Stimulated activated CD4-positive, alpha-beta T cell treated with anti-CD3 and anti-CD28 coated beads, Interleukin-4, amount 100 ng/mL, for 48 hours (primary cell): ENCODE data around the gene MISP3.
"Not testable (repeated sequence)": the region's sequence is repeated elsewhere in the genome, so short reads cannot be mapped to it uniquely, and the experiment has no call there.

Experiments used
- DNase-seq, 2 donors: peaks; one replicate each; pipeline ENCODE4 v3.0.0-alpha.2; 2020; ENCODE audit warnings: low read depth in 2 of 2

MISP3 gene

DNA sequence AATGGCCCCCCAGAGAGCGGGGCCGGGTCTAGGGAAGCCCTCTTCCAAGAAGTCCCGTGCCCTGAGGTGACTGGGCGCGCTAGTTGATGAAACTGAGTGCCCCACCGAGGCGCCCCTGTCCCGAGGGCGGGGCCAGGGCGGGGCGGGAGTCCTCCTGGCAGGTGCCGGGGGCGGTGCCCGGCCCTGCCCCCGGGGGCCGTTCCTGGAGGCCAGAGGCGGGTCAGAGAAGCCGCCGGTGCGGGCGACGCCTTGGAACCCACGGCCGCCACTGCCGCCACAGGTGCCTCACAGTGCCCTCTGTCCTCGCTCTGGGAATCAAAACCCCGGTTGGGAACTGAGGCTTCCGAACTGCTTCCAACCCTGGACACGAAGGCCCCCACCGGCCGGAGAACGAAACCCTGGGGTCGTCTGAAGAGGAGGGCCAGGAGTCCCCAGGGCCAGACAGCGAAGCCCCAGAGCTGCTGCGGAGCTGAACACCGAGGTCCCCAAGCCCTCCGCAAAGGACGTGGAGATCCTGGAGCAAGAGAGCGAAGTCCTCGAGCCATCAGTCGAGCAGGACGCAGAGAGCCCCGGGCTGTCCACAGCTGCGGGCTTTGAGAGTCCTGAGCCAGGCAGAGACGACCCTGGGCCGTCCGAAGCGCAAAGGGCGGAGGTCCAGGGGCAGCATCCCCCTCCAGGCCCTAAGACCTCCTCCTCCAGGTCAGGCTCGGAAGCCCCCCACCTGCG, at the start of gene MISP3:
Gene MISP3, plus strand, starts transcription at position 252 of the 726 bp plus-strand sequence. CDS start 524 bp downstream, outside the sequence.
- no peak for DNase-seq

DNA sequence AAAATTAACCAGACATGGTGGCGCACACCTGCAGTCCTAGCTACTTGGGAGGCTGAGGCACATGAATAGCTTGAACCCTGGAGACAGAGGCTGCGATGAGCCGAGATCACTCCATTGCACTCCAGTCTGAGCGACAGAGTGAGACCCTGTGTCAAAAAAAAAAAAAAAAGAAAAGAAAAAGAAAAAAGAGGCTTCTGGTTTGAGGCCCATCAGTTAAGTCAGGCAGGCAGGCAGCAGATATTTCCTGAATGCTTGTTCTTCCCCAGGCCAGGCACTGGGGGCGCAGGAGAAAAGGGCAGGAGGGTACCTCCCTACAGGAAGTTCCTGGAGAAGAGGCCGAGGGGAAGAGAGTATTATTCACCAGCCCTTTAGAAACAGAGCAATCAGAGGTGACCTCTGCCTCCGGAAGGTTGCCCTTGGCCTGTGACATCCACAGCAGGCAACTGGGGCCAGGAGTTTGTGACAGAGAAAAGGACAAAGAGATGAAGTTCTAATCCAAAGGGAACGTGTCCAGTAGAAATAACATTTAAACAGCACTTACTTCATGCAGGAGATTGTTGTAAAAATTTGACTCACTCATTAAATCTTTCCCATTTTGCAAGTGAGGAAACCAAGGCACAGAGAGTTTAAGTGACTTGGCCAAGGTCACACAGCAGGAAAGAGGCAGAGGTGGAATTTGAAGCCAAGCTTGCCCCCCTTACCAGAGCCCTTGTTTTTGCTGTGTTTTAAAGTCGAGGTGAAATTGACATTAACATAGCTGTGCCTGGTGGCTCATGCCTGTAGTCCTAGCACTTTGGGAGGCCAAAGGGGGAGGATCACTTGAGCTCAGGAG, 49.0 kb upstream of the MISP3 start:
- DNase-seq = no peak

DNA sequence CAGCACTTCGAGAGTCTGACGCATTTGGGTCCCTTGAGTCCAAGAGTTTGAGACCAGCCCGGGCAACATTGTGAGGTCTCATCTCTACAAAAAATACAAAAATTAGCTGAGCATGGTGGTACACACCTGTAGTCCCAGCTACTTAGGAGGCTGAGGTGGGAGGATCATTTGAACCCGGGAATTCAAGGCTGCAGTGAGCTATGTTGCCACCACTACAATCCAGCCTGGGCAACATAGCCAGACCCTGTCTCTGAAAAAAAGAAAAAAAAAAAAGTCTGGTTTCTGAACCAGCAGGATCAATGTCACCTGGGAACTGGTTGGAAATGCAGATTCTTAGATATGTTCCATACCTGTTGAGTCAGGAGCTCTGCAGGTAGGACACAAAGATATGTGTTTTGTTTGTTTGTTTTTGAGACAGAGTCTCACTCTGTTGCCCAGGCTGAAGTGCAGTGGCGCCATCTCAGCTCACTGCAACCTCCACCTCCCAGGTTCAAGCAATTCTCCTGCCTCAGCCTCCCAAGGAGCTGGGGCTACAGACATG, 45.9 kb upstream of the MISP3 start:
- not testable (repeated sequence) for DNase-seq

DNA sequence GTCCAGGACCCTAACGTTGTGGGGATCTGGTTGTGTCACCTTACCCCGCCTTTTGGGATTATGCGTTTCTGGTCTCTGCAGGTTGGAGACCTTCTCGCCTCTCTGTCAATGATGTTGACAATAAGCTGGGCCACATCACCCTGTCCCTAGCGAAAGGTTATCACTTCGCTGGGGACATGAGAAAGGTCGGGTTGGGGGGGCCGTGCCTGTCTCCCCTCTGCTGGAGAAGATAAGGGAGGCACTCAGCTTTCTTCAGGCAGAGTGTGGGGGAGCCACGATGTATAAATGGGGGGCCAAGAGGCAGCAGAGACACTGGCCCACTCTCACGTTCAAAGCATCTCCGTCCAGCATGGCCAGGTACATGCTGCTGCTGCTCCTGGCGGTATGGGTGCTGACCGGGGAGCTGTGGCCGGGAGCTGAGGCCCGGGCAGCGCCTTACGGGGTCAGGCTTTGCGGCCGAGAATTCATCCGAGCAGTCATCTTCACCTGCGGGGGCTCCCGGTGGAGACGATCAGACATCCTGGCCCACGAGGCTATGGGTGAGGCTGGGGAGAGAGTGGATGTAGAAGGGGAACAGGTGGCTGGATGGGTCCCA, 44.6 kb upstream of the MISP3 start, which contains the start of gene RLN3:
Gene RLN3, plus strand, starts transcription at position 293 of the 595 bp plus-strand sequence. Its CDS starts 57 bp downstream, at position 350.
- no peak for DNase-seq

DNA sequence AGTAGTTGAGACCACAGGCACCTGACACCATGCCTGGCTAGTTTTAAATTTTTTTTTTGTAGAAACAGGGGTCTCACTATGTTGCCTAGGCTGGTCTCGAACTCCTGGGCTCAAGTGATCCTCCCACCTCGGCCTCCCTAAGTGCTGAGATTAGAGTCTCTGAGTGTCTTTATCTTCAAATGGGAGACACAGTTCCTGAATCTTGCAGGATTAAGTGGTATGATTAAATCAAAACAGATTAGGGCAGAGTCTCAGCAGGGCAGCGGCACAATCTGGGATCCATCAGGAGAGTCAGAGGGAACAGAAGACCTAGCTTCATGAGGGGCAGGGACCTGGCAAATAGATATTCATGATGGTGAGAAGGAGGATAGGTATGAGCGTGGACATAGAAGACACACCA, 43.7 kb upstream of the MISP3 start:
- DNase-seq = no peak

DNA sequence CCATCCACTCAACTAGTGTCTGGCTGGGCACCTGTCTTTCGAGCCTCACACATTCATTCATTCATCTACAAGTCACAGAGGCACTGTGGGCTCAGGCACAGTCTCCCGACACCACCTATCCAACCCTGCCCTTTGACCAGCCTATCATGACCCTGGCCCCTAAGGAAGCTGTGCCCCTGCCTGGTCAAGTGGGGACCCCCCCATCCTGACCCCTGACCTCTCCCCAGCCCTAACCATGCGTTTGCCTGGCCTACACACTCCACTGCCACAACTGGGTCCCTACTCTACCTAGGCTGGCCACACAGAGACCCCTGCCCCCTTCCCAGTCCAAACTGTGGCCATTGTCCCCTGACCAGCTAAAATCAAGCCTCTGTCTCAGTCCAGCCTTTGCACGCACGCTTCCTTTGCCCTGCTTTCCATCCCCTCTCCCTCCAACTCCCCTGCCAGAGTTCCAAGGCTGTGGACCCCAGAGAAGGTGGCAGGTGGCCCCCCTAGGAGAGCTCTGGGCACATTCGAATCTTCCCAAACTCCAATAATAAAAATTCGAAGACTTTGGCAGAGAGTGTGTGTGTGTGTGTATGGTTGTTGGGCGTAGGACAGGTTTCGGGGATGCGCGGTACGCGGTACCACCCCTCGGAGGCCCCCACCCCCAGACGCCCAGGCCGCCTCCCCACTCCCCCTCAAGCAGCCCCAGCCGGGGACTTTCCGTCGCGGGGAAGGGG, 41.4 kb upstream of the MISP3 start:
- no peak for DNase-seq

DNA sequence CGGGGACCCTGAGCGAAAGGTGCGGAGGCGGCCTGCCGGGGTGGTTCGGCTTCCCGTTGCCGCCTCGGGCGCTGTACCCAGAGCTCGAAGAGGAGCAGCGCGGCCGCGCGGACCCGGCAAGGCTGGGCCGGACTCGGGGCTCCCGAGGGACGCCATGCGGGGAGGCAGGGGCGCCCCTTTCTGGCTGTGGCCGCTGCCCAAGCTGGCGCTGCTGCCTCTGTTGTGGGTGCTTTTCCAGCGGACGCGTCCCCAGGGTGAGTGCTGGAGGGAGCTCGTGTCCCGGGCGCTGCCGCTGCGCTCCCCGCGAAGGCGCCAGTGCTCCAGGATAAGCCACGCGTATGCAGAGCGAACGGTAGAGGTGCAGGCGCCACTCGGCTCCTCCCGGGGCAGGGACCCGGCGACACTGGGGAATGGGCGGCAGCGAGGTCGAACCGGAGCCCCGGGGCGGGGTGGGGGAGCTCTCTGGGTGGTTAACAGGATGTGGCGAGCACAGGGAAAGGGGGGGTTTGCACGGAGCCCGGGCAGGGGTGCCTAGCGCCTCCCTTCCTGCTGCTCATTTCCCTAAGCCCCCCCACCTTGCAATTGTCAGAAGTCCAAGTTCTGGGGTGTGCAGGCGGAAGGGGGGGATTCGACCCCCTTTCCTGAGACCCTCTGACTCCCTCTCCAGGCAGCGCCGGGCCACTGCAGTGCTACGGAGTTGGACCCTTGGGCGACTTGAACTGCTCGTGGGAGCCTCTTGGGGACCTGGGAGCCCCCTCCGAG, 40.7 kb upstream of the MISP3 start, which contains the start of gene IL27RA:
Gene IL27RA, plus strand, starts transcription at position 44 of the 762 bp plus-strand sequence. Its CDS starts 111 bp downstream, at position 155.
- DNase-seq = peak; percentile 58 to 66

DNA sequence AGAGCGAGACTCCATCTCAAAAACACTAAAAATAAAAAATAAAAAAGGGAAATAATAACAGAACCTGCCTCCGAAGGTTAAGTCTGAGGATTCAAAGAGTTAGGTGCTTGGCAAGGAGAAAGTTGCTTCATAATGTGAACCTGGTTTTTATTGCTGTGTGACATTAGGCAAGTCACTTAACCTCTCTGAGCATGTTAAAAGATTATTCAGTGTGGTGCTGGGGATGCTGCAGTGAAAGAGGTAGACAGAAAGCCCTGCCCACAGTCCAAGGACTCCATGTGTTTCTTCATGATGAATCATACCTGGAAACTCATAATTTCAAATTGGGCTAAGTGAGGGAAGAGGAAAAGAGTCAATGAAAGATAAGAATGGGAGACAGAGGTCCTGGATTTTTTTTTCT, 38.6 kb upstream of the MISP3 start:
- no peak for DNase-seq

DNA sequence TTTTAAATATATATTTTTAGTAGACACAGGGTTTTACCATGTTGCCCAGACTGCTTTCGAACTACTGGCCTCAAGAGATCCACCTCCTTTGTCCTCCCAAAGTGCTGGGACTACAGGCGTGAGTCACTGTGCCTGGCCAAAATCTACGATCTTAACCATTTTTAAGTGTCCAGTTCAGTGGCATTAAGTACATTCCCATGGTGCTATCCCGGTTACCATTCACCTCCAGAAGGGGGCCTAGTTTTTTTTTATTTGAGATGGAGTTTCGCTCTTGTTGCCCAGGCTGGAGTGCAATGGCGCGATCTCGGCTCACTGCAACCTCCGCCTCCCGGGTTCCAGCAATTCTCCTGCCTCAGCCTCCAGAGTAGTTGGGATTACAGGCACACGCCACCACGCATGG, 37.4 kb upstream of the MISP3 start:
- DNase-seq = not testable (repeated sequence)

DNA sequence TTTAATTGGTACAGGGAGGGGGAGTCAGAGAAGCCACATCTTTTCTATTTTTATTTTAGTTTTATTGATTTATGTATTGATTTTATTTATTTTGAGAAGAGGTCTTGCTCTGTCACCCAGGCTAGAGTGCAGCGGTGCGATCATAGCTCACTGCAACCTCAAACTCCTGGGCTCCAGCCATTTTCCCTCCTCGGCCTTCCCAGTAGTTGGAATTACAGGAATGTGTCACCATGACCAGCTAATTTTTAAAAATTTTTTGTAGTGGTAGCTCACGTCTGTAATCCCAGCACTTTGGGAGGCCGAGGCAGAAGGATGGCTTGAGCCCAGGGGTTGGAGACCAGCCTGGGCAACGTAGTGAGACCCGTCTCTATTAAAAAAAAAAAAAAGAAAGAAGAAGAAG, 36.9 kb upstream of the MISP3 start:
- no peak for DNase-seq

DNA sequence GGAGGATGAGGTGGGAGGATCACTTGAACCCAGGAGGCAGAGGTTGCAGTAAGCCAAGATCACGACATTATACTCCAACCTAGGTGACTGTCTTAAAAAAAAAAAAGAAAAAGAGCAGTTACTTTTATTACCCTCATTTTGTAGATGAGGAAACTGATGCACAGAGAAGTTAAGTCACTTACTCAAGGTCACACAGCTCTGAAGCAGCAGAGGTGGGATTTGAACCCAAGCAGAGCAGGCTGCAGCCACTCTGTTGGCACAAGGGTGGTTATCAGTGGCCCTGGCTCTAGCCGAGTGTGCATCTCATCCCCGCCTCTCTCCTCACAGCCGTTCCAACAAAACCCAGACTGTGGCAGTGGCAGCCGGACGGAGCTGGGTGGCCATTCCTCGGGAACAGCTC, 33.4 kb upstream of the MISP3 start:
- DNase-seq = no peak

DNA sequence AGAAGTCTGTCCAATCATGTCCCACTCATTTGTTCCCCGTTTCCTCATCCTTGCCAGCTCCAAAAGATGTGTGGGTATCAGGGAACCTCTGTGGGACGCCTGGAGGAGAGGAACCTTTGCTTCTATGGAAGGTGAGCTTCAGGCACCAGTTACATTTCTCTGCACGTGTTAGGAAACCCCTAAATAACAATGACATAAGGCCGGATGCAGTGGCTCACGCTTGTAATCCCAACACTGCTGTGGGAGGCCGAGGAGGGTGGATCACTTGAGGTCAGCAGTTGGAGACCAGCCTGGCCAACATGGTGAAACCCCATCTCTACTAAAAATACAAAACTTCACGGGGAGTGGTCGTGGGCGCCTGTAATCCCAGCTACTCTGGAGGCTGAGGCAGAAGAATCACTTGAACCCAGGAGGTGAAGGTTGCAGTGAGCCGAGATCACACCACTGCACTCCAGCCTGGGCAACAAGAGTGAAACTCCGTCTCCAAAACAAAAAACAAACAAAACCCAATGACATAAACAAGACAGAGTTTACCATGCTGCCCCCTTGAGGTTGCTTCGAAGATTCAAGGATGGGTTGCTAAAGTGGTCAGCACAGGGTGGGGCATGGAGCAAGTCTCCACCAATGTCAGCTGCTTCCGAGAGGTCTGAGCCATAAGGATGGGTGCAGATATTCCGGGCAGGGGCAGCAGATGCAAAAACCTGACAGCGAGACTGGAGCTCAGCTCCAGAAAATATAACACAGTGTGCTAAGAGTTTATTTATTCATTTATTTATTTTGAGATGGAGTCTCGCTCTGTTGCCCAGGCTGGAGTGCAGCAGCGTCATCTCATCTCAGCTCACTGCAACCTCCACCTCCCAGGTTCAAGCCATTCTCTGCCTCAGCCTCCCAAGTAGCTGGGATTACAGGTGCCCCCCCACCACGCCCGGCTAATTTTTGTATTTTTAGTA, 29.7 kb upstream of the MISP3 start:
- DNase-seq = not testable (repeated sequence)

DNA sequence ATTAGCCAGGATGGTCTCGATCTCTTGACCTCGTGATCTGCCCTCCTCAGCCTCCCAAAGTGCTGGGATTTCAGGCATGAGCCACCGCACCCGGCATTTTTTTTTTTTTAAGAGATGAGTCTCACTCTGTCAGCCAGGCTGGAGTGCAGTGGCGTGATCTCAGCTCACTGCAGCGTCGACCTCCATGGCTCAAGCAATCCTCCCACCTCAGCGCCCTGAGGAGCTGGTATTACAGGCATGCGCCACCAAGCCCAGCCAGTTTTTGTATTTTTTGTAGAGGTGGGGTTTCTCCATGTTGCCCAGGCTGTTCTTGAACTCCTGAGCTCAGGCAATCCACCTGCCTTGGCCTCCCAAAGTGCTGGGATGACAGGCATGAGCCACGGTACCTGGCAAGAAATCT, 24.7 kb upstream of the MISP3 start:
- DNase-seq = not testable (repeated sequence)

DNA sequence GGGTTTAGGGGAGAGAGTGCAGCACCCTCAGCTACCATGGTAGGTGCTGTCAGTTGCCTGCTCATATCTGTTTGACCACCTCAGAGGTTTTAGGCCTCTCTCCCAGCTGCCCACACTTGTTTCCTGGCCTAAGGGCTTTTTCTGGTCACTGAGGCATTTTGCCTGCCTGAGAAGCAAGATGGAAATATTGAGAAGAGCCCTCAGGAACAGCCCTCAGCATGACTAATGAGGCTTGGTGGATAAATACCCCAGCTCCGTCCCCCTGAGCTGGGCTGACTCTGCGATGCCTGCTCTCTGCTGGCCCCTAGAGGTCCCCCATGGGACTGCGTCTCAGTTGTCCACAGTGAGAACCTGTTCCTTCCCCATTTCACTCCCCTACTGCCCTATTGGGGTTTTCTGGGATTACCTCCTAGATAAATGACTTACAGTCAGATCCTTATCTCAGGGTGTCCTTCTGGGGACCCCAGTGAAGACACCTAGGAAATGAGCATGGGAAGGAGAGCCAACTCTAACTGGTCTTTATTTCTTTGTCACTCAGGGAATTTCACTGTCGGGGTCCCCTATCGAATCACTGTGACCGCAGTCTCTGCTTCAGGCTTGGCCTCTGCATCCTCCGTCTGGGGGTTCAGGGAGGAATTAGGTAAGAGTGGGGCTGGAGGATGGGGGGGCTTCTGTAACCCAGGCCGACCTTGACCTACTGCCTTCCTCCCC, 24.0 kb upstream of the MISP3 start:
- peak; percentile 62 to 79 for DNase-seq

DNA sequence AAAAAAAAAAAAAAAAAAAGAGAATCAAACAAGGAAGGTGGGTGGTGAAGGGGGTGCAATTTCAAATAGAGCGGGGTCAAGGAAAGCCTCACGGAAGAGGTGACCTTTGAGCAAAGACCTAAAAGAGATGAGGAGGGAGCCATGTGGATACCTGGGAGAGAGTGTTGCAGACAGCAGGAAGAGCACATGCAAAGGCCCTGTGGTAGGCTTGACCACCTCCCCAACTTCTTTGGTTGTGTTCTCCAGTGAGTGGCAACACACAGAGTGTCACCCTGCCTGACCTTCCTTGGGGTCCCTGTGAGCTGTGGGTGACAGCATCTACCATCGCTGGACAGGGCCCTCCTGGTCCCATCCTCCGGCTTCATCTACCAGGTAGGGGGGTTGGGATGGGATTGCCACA, 22.1 kb upstream of the MISP3 start:
- no peak for DNase-seq

DNA sequence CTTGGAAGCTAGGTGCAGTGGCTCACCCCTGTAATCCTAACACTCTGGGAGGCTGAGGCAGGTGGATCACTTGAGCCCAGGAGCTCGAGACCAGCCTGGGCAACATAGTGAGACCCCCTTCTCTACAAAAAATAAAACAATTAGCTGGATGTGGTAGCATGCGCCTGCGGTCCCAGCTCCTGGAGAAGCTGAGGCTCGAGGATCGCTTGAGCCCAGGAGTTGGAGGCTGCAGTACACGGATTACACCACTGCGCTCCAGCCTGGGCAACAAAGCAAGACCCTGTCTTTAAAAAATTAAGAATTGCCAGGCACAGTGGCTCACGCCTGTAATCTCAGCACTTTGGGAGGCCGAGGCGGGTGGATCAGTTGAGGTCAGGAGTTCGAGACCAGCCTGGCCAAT, 21.6 kb upstream of the MISP3 start:
- DNase-seq = not testable (repeated sequence)

DNA sequence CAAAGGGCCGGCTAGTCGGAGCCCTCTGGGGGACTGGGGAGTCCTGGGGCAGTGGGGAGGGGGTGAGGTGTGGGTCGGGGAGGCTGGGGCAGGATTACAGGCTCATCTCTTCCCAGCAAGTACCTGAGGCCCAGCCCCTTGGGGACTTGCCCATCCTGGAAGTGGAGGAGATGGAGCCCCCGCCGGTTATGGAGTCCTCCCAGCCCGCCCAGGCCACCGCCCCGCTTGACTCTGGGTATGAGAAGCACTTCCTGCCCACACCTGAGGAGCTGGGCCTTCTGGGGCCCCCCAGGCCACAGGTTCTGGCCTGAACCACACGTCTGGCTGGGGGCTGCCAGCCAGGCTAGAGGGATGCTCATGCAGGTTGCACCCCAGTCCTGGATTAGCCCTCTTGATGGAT, 20.6 kb upstream of the MISP3 start:
- DNase-seq = no peak

DNA sequence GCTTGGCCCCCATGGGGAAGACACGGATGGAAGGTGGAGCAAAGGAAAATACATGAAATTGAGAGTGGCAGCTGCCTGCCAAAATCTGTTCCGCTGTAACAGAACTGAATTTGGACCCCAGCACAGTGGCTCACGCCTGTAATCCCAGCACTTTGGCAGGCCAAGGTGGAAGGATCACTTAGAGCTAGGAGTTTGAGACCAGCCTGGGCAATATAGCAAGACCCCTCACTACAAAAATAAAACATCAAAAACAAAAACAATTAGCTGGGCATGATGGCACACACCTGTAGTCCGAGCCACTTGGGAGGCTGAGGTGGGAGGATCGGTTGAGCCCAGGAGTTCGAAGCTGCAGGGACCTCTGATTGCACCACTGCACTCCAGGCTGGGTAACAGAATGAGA, 20.1 kb upstream of the MISP3 start:
- no peak for DNase-seq

DNA sequence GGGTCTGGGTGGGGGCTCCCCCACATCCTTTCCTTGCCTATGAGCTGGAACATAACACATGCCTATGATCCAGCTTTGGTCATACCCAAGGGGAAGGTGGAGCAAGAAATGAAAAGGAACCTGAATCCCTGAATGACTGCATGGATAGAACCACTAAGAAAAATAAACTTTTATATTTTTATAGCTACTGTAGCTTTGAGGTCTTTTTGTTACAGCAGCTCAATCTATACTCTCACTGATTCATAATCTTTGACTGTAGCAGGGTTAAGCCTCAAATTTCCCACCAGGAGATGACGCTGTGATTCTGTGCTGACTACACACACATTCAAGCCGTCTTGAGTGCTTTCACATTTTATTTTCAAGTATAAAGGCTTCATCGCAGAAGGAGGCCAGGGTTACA, 19.6 kb upstream of the MISP3 start:
- no peak for DNase-seq
